GM12878 (cell line): ENCODE measurements around the gene GRAMD1B.

ENCODE experiments used
- FOXK2 ChIP-seq: fragments of 450-650 bp; IDR thresholded peaks from 2 replicates; pipeline ENCODE4 v1.6.1; 2017; ENCODE audit warnings: mild to moderate bottlenecking, moderate library complexity
- GABPA ChIP-seq: IDR thresholded peaks from 2 replicates; pipeline ENCODE4 v1.6.1; 2014; ENCODE audit warnings: antibody characterized with exemption, low read depth, mild to moderate bottlenecking, inconsistent platforms
- HDAC2 ChIP-seq: fragments of 200-600 bp; sonication (generic); IDR thresholded peaks from 2 replicates; pipeline ENCODE4 v1.6.1; 2017
- NFXL1 ChIP-seq: fragments of 450-650 bp; IDR thresholded peaks from 2 replicates; pipeline ENCODE4 v1.6.1; 2017; ENCODE audit warnings: antibody characterized with exemption, mild to moderate bottlenecking, borderline replicate concordance
- NR2F1 ChIP-seq: fragments of 450-650 bp; conservative IDR thresholded peaks from 2 replicates; pipeline ENCODE4 v1.6.1; 2017; ENCODE audit warnings: mild to moderate bottlenecking
- POLR2A ChIP-seq: IDR thresholded peaks from 2 replicates; pipeline ENCODE4 v1.6.1; 2011; ENCODE audit warnings: low read depth, mild to moderate bottlenecking, low read length
- SIX5 ChIP-seq: IDR thresholded peaks from 2 replicates; pipeline ENCODE4 v1.6.1; 2011; ENCODE audit warnings: mild to moderate bottlenecking, low read depth, low read length, moderate library complexity; ENCODE audit not compliant: severe bottlenecking
- TF ChIP-seq, protein P1 (sequence below), 3 experiments: IDR thresholded peaks in 2 of 3; conservative IDR thresholded peaks in 1 of 3; 2 replicates each; pipeline ENCODE4 v1.5.1; 2011; ENCODE audit warnings: low read depth in 3 of 3, low read length in 3 of 3, mild to moderate bottlenecking in 3 of 3, control low read depth in 2 of 3, moderate library complexity in 2 of 3, inconsistent platforms in 1 of 3, mixed read lengths in 1 of 3; ENCODE audit not compliant: control insufficient read depth in 2 of 3, insufficient read depth in 1 of 3; ENCODE audit errors: extremely low read depth in 1 of 3
- TF ChIP-seq, protein P2 (sequence below): IDR thresholded peaks from 2 replicates; pipeline ENCODE4 v1.6.1; 2011; ENCODE audit warnings: mild to moderate bottlenecking, low read depth, low read length, moderate library complexity; ENCODE audit not compliant: insufficient replicate concordance

DNA sequence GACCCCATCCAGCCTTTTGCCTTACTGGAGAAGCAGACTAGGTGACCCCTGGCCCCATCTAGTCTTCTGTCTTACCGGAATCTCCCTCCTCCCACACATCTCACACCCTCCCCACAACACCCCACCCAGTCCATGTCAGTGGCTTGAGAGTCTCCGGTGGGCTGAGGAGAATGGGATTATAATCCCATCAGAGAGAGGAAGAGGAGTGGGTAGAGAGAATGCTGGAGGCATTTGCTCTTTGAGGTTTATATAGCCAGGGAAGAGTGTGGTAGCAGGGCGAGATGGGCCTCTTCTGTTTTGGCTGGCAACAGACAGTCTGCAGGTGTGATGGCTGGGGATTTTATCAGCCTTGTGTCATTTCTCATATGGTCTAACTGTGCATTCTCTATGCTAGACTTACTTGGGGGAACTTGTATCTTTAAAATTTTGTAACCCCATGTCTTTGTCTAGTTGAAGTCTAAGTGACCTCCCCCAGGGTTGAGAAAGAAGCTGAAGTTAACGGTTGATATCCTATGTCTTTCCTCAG, 50.3 kb downstream of the GRAMD1B start:
- TF ChIP-seq FOXK2 (no peak), POLR2A (no peak), GABPA (no peak), NFXL1 (no peak), SIX5 (no peak), HDAC2 (no peak), NR2F1 (peak; percentile 57; the same call in 1 of the 2 replicates)
- TF ChIP-seq, protein P1, sequence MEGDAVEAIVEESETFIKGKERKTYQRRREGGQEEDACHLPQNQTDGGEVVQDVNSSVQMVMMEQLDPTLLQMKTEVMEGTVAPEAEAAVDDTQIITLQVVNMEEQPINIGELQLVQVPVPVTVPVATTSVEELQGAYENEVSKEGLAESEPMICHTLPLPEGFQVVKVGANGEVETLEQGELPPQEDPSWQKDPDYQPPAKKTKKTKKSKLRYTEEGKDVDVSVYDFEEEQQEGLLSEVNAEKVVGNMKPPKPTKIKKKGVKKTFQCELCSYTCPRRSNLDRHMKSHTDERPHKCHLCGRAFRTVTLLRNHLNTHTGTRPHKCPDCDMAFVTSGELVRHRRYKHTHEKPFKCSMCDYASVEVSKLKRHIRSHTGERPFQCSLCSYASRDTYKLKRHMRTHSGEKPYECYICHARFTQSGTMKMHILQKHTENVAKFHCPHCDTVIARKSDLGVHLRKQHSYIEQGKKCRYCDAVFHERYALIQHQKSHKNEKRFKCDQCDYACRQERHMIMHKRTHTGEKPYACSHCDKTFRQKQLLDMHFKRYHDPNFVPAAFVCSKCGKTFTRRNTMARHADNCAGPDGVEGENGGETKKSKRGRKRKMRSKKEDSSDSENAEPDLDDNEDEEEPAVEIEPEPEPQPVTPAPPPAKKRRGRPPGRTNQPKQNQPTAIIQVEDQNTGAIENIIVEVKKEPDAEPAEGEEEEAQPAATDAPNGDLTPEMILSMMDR (IDR thresholded peaks at IDR 0.05 in 2 of 3, conservative IDR thresholded peaks at IDR 0.05 in 1 of 3; ENCODE audit: control insufficient read depth in 2 of 3, extremely low read depth in 1 of 3, insufficient read depth in 1 of 3, low read depth in 3 of 3, low read length in 3 of 3): no peak
- TF ChIP-seq, protein P2, sequence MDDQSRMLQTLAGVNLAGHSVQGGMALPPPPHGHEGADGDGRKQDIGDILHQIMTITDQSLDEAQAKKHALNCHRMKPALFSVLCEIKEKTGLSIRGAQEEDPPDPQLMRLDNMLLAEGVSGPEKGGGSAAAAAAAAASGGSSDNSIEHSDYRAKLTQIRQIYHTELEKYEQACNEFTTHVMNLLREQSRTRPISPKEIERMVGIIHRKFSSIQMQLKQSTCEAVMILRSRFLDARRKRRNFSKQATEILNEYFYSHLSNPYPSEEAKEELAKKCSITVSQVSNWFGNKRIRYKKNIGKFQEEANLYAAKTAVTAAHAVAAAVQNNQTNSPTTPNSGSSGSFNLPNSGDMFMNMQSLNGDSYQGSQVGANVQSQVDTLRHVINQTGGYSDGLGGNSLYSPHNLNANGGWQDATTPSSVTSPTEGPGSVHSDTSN: no peak
